DMS79 treated with DMSO at 0.1 percent for 48 hours (cell line): ENCODE results near the gene PLPPR3.
"Not testable (repeated sequence)": the region's sequence is repeated elsewhere in the genome, so short reads cannot be mapped to it uniquely, and the experiment has no call there.

Experiments used
- DNase-seq: peaks from one replicate; lab custom pipeline; 2025; lab: John Stamatoyannopoulos, UW

The PLPPR3 gene

DNA sequence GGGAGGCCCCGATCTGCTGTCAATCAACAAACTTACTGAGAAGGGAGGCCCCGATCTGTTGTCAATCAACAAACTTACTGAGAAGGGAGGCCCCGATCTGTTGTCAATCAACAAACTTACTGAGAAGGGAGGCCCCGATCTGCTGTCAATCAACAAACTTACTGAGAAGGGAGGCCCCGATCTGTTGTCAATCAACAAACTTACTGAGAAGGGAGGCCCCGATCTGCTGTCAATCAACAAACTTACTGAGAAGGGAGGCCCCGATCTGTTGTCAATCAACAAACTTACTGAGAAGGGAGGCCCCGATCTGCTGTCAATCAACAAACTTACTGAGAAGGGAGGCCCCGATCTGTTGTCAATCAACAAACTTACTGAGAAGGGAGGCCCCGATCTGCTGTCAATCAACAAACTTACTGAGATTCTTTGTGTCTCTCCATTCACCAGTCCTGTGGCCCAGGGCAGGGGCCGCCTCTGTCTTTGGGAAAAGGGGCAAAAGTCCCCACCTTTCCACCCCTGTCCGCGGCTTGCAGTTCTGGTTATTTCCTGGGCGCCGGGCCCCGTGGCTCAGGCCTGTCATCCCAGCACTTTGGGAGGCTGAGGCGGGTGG is 32.0 kb upstream of the PLPPR3 start:
- not testable (repeated sequence) for DNase-seq

- DNase-seq: no peak
These were observed 31.3 kb upstream of the PLPPR3 start for GRCh38 chr19:853014-853585.

DNA sequence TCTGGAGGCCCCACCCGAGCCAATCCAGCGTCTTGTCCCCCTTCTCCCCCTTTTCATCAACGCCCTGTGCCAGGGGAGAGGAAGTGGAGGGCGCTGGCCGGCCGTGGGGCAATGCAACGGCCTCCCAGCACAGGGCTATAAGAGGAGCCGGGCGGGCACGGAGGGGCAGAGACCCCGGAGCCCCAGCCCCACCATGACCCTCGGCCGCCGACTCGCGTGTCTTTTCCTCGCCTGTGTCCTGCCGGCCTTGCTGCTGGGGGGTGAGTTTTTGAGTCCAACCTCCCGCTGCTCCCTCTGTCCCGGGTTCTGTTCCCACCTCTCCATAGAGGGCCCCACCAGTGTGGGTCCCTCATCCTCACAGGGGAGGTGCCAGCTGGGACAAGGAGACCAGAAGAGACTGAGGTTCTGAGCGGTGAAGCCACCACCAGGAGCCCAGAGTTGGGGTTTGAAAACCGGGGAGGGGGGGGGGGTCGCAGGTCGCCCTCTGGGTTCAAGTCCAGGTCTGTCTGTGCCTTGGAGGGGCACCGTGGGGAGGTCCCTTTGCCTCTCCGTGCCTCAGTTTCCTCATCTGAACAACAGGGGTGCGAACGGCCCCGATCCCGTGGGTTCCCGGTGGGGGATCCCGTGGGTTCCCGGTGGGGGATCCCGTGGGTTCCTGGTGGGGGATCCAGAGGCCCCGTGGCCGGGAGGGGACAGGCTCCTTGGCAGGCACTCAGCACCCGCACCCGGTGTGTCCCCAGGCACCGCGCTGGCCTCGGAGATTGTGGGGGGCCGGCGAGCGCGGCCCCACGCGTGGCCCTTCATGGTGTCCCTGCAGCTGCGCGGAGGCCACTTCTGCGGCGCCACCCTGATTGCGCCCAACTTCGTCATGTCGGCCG is 30.6 kb upstream of the PLPPR3 start, which contains the start of gene ELANE:
ELANE (plus strand) TSS at position 168 of the 878 bp plus-strand sequence; CDS start at position 194, 26 bp downstream.
- no peak for DNase-seq

GRCh38 chr19:850979-851335 is 29.2 kb upstream of the PLPPR3 start:
- no peak for DNase-seq

DNA sequence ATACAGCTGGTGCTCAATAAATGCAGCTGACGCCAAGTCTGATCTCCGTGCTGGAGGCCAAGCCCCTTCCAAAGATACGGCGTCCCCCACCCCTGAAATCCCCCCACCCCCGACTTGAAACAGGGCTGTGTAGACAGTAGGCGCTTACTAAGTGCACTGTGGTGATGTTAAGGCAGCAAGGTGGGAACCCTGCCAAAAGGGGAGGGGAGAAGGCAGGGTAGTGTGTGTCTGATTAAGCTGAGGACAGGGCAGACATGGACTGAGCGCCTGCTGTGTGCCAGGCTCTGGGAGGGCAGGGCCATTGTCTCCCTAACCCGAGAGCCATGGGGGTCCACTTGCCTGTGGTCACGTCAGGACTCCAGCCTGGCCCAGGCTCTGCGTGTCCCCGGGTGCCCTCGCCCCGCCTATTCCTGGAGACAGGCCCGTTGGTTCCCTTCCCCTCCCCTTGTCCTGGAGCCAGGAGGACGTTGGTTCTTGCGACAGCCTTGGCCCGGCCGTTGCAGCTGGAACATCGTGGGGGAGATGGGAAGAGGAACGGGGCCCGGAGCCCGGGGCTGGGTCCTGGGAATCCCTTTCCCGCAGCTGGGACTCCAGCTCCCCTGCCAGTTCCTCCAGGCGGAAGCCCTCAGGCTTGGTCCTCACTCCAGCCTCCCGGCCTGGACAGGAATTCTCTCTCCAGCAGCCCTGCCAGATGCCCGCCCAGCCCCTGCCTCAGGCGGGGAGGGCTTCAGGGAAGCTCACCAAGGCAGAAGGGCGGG is 28.6 kb upstream of the PLPPR3 start:
- peak; percentile 14 for DNase-seq

- DNase-seq: not testable (repeated sequence)
These were observed 27.4 kb upstream of the PLPPR3 start for GRCh38 chr19:849195-849594.

DNA sequence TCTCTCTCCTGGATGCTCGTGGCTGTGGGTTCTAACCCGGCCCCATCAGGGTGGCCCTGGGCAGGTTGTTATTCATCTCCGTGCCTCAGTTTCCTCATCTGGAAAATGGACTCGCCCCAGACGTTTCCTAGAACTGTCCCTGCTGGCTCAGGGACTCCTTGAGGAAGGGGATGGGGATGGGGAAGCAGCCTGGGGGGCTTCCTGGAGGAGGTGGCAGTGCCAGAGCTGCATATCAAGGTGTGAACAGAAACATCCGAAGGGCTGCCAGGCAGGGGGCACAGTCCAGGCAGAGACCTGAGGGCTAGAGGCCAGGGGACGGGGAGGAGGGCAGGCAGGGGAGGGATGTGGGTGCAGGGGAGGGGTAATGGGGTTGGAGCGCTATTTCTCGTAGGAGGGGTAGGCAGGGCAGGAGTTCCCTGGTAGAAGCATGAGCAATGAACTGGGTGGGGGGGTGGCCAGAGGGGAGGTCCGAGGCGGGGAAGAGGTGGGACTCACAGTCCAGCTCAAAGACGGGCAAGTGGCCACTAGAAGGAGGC is 26.7 kb upstream of the PLPPR3 start:
- DNase-seq: no peak

DNA sequence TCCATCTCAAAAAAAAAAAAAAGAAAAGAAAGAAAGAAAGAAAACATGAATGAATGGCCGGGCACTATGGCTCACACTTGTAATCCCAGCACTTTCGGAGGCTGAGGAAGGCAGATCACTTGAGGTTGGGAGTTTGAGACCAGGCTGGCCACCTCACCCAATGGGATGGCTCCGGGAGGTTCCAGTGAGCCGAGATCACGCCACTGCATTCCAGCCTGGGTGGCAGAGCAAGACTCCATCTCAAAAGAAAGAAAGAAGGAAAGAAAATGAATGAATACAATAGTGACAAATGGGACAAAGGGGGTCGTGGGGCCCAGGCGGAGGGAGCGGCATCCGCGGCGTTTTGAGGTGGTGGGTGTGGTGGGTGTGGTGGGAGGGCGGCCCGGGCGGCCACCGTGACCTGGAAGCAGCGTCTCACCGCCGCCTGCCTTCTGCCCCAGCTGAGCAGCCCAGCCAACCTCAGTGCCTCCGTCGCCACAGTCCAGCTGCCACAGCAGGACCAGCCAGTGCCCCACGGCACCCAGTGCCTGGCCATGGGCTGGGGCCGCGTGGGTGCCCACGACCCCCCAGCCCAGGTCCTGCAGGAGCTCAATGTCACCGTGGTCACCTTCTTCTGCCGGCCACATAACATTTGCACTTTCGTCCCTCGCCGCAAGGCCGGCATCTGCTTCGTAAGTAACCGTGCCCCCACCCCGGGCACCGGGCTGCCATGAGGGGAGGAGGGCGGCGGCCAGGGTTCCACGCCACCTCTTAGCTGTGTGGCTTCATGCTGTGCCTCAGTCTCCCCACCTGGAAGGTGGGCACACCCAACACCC is 24.2 kb upstream of the PLPPR3 start:
- no peak for DNase-seq

GRCh38 chr19:844546-844971 is 22.8 kb upstream of the PLPPR3 start:
- peak; percentile 15 for DNase-seq

DNA sequence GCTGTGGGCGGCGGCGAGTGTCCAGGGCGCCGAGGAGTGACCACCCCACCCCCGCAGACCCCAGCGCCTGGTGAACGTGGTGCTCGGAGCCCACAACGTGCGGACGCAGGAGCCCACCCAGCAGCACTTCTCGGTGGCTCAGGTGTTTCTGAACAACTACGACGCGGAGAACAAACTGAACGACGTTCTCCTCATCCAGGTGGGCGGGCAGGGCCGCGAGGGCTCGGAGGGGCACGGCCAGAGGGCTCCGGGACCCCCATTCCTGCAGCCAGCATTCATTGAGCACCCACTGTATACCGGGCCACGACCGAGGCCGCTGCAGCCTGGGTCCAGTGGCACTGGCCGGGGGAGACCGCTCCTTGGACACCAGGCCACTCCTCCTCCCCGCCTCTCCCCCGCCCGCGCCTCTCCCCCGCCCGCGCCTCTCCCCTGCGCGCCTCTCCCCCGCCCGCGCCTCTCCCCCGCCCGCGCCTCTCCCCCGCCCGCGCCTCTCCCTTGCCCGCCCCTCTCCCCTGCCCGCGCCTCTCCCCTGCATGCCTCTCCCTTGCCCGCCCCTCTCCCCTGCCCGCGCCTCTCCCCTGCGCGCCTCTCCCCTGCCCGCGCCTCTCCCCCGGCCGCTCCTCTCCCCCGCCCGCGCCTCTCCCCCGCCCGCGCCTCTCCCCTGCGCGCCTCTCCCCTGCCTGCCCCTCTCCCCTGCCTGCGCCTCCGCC is 22.2 kb upstream of the PLPPR3 start:
- no peak for DNase-seq

- DNase-seq: peak; percentile 10
These were observed 21.6 kb upstream of the PLPPR3 start for GRCh38 chr19:843180-843835.

DNA sequence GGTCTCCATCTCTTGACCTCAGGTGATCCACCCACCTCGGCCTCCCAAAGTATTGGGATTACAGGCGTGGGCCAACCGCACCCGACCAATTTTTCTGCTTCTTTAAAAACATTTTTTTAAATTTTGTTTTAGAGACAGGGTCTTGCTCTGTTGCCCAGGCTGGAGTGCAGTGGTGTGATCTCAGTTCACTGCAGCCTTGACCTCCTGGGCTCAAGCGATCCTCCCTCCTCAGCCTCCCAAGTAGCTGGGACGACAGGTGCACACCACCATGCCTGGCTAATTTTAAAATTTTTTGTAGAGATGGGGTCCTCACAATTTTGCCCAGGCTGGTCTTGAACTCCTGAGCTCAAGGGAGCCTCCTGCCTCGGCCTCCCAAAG is 21.0 kb upstream of the PLPPR3 start:
- DNase-seq: not testable (repeated sequence)

GRCh38 chr19:840519-841206 is 18.9 kb upstream of the PLPPR3 start, which contains the start of gene PRTN3:
Gene PRTN3 (plus strand): TSS chr19:840999. CDS start chr19:841009, 10 bp downstream.
- DNase-seq: no peak

- no peak for DNase-seq
These were observed 13.6 kb upstream of the PLPPR3 start for GRCh38 chr19:835210-835810.

GRCh38 chr19:834216-834615 is 12.5 kb upstream of the PLPPR3 start:
- no peak for DNase-seq

GRCh38 chr19:831407-832369 is 9.9 kb upstream of the PLPPR3 start:
- no peak for DNase-seq

- DNase-seq: no peak
These were observed 7.5 kb upstream of the PLPPR3 start for GRCh38 chr19:829129-829758.
